Amniotic stem cell (primary cell): Measurements from ENCODE around the gene NCOA4.
"Not testable (repeated sequence)": the region's sequence is repeated elsewhere in the genome, so short reads cannot be mapped to it uniquely, and the experiment has no call there.

Experiments
- DNase-seq: peaks from one replicate; lab custom pipeline; 2025; lab: John Stamatoyannopoulos, UW

Gene NCOA4

DNA sequence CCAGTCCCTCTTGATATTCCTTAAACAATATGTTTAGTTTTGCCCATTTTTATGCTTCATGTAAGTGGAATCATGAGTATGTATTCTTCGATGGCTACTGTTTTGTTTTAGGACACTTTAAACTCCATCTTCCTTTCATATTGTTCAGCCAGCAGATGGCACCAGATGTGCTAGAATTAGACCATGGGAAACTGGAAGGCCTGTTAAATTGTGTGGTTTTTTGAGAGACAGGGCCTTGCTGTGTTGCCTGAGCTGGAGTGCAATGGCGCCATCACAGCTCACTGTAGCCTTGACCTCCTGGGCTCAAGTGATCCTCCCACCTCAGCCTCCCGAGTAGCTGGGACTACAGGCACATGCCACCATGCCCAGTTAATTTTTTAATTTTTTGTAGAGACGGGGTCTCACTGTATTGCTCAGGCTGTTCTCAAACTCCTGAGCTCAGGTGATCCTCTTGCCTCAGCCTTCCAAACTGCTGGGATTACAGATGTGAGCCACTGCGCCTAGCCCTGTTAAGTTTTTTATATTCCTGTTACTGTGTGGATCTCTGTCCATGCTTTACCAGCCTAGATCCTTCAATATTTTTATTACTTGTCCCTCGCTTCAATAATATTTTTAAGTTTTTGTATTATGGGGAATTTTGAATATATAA, 46.8 kb downstream of the NCOA4 start:
- not testable (repeated sequence) for DNase-seq

DNA sequence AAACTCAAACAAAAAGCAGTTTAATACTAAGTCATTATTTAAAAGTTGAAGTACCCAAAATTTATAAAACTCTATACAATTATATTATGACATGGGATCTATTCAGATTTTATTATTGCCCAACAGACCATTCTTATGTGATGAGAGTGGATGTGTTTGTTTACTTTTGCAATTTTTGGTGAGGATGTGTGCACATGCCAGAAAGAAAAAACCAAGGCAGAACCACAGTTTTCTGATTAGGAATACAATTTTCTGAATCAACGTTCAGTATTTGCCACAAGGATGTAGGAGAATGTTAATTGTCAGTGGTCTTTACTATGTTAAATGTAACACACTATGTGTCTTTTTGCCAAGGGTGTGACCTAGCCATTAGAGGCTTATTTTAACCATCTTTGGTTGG, 49.1 kb downstream of the NCOA4 start:
- not testable (repeated sequence) for DNase-seq

DNA sequence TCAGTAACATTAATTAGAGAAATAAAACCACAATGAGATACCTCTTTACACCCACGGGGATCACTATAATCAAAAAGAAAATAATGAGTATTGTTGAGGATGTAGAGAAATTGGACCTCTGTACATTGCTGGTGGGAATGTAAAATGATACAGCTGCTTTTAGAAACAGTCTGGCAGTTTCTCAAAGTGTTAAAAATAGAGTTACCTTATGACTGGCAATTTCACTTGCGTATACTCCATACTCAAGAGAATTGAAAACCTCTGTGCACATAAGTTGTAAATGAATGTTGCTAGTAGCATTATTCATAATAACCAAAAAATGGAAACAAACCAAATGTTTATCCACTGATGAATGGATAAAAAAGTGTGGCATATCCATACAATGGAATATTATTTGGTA, 51.9 kb downstream of the NCOA4 start:
- not testable (repeated sequence) for DNase-seq

DNA sequence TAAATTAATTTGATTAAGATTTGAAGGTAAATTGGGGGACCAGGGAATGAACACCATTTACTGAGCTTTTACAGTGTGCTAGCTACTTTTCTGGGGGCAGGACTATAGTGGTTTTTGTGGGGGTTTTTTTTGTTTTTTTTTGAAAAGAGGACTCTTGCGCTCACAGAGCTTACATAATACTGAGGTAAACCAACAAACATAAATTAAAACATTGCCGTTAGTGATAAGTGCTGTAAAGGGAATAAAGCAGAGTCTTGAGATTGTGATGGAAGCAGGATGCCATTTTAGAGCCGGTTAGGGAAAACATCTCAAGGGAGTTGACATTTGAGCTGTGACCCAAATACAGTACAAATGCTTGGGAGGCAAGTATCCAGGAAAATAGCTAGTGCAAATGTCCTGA, 56.4 kb downstream of the NCOA4 start:
- not testable (repeated sequence) for DNase-seq

DNA sequence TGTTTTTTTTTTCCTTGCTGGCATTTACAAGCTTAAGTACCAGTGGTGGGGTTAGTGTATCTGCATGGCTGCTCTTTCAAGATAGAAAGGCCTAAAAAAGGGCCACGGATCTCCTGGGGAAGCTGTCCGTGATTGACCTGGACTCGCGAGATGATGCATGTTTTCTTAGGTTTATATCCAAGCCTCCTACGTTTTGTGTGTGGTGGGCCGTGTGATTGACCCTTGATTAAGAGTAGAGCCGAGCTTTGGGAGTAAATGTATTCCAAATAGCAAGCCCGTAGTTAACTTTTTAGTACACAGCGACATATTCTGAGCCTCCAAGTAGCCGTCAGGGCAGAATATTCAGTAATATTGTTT, 57.6 kb downstream of the NCOA4 start:
- DNase-seq = not testable (repeated sequence)

DNA sequence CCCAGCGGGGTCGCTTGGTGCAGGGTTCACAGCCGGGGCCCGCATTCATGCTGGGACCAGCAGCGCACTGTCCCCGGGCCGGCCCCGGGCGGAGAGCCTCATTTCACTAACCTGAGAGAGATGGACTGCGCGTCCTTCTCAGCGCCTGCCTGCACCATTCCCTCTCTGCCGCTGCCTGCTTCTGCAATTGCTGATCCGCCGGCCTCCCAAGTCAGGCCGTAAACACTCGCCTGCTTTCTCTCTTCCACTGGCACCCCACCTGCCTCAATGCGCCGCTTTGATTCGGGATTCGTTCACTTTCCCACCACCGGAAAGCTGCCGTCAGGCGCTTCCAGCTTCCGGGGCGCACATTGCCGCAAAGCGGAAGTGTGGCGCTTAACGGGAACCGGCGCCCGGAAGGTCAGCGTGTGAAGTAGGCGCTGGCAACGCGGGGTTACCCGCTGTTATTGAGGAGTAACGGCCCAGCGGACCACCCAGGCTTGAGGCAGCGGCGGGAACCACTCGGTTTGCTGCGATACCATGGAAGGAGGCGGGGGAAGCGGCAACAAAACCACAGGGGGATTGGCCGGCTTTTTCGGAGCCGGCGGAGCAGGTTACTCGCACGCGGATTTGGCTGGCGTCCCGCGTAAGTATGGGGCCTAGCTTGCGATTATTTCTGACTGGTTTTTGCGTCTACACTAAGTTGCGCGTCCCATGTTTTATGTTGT, 58.2 kb downstream of the NCOA4 start, which contains the start of gene TIMM23:
TSS of gene TIMM23 (plus strand) at position 384 of the 707 bp plus-strand sequence. CDS start at position 520, 136 bp downstream.
- peak; percentile 55 for DNase-seq

DNA sequence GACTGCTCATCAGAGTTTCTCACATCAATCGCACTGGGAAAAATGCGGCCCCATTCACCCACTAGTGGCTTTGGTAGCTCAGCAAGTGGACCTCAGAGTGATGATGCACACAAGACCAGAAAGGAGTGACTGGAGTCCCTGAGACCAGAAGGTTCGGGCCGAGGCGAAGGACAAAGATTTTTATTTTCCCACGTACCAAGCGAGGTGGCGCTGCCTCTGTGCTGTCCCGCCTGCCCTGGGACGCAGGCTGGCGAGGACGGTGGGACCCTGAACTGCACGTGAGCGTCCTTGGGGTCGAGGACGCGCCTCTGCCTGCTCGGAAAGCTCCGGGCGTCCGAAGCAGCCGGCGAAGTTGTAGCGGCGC, 58.7 kb downstream of the NCOA4 start:
- not testable (repeated sequence) for DNase-seq

DNA sequence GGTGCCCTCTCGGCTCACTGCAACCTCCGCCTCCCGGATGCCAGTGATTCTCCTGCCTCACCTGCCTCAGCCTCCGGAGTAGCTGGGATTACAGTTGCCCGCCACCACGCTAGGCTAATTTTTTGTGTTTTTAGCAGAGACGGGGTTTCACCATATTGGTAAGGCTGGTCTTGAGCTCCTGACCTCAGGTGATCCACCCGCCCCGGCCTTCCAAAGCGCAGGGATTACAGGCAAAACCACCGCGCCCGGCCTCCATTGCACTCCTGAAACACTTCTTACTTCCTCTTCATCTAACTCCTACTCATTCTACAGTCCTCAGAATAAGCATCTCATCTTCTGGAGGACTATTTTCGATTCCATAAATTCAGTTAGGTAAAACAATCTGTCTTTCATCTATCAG, 59.4 kb downstream of the NCOA4 start:
- DNase-seq = not testable (repeated sequence)

DNA sequence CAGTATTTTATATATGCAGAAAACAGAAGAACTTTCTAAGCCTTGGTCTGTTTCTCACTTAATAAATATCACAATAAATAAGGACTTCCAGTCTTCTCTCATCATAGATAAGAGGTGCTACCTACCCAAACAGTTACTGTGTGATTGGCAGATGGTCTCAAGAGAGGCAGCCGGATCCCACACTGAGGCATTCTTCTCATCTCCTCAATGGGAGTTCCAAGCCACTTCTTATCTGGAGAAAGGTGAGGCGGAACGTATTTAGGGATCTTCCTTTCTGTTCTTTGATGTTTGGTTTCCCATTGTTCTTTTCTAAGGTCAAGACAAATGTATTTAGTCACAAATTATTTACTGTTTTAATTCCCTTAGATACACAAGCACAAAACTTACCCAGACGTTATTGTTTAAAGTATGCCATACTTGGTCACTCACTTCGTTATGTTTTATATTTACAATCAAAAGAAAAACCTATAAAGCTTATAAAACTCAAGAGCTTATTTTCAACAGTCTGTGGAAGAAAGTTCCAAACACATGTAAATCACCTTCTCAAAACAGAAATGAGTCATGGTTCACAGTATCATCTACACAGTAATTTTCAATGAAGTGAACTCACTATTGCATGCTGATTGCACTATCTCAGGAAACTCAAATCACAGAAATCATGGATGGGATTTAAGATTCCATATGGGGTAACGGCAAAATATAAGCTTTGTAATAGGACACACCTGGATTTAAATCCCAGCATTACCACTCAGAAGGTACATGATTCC, 67.6 kb downstream of the NCOA4 start:
- DNase-seq = not testable (repeated sequence)

DNA sequence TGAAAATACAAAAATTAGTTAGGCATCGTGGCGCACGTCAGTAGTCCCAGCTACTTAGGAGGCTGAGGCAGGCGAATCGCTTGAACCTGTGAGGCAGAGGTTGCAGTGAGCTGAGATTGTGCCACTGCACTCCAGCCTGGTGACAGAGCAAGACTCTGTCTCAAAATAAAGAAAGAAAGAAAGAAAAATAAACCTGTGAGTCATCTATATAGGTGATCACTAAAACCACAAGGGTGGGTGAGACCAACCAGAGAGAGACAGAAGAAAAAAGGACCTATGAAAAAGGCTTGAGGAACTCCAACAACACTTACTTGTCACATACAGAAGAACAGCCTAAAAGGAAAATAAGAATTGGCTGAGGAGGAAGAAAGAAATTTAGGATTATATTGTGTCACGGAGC, 72.5 kb downstream of the NCOA4 start:
- not testable (repeated sequence) for DNase-seq

DNA sequence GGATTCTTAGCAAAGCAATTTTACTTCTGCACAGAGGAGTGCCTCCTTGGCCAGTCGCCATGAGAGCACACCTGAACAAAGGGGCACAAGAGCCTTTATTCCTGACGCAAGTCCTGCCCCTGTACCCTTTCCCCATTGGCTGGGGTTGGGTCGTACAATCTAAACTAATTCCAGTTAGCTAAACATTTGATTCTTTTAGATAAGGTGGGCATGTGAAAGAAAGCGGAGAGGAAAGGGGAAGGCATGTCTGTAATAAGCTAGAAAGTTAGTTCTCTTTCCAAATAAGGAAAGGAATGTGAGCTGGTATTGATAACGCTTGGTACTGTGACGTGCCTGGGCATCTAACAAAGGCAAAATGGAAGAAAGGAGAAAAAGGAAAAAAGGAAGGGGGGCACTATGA, 73.8 kb downstream of the NCOA4 start:
- DNase-seq = not testable (repeated sequence)
